Ovary (tissue), 10 donors: ENCODE measurements around the gene SLC6A16. TPM values are rescaled to one million over a fixed set of nuclear protein-coding genes. Genes with fewer than 3 reads are reported as not detected.
"Not testable (repeated sequence)": the region's sequence is repeated elsewhere in the genome, so short reads cannot be mapped to it uniquely, and the experiment has no call there.

Experiments
- DNase-seq, 5 donors: peaks; one replicate each; pipeline ENCODE4 v3.0.0-alpha.2; 2019 to 2020
- H3K27ac ChIP-seq, 2 donors: fragments of 200-600 bp; one replicate each; pipeline versions ENCODE4 v1.5.1 to v1.8.0; 2019 to 2022
- H3K27me3 ChIP-seq: fragments of 200-600 bp; one replicate; pipeline ENCODE4 v1.8.0; 2022
- H3K36me3 ChIP-seq: fragments of 200-600 bp; sonication (generic); one replicate; pipeline ENCODE4 v1.5.1; 2019
- H3K4me1 ChIP-seq: one replicate; pipeline ENCODE4 v1.8.1; 2013; ENCODE audit warnings: mild to moderate bottlenecking, moderate library complexity; ENCODE audit not compliant: insufficient read depth
- H3K4me3 ChIP-seq: fragments of 200-600 bp; sonication (generic); one replicate; pipeline ENCODE4 v1.5.1; 2017
- H3K9me3 ChIP-seq, 2 donors: fragments of 200-600 bp in 1 of 2; sonication (generic) in 1 of 2; one replicate each; pipeline versions ENCODE4 v1.5.1 to v1.8.1; 2013 to 2019; ENCODE audit warnings: mild to moderate bottlenecking in 1 of 2, moderate library complexity in 1 of 2
- CTCF ChIP-seq, 3 donors: fragments of 450-650 bp in 2 of 3; fragments of 200-600 bp in 1 of 3; IDR thresholded peaks; one replicate each; pipeline versions ENCODE4 v1.5.1 to v1.8.0; 2016 to 2022; ENCODE audit warnings: antibody characterized with exemption in 3 of 3, mild to moderate bottlenecking in 1 of 3
- EP300 ChIP-seq: sonication (generic); formaldehyde crosslinking; IDR thresholded peaks from one replicate; pipeline ENCODE4 v1.6.1; 2017; ENCODE audit warnings: antibody characterized with exemption
- POLR2A ChIP-seq: fragments of 450-650 bp; IDR thresholded peaks from one replicate; pipeline ENCODE4 v1.6.1; 2017; ENCODE audit warnings: antibody characterized with exemption, mild to moderate bottlenecking, moderate library complexity
- WGBS, 3 donors: extraction: QIAGEN DNeasy Blood & Tissue Kit in 1 of 3; methylation state at CpG; one replicate each; pipeline versions ENCODE4 v1.1.5 to v1.1.7; 2013 to 2017; 5-methylcytosine and 5-hydroxymethylcytosine counted together
- intact Hi-C, 4 donors: fragments of 100-400 bp; cut with DNase I; formaldehyde crosslinking; loops; one replicate each; pipeline versions ENCODE4 v1.11.0 to v1.15.1; 2022 to 2023
- long read RNA-seq, 3 donors: library from polyadenylated mRNA in 2 of 3; unstranded in 2 of 3; transcript quantifications; one replicate each; pipeline ENCODE4 v2.0.0 and lab custom pipeline, GENCODE V29; 2021 to 2026
- polyA plus RNA-seq, 2 donors: library from polyadenylated mRNA; stranded (reverse); fragments of 200-250 nt in 1 of 2; fragments of 350-450 nt in 1 of 2; fragmentation: Illumina TruSeq in 1 of 2; extraction: RNeasy Lipid Tissue Mini Kit (QIAGEN cat#74804) in 1 of 2; gene quantifications; one replicate each; pipeline ENCODE4 v1.2.3, GENCODE V29; 2013 to 2014
- total RNA-seq, 7 donors: library from RNA; depleted of rRNA in 2 of 7; stranded (reverse); fragments of >200 nt in 2 of 7; fragmentation: NEBNext Ultra II Directional in 3 of 7; extraction: Animal tissue kit (Norgen Biotek cat#: 25700) in 3 of 7; gene quantifications; one replicate each; pipeline versions ENCODE4 v1.1.0 to v1.2.4, GENCODE V29; 2016 to 2023
- donor health status: DM: no; HTN: no; CAD: no; lungs with moderate emphysema.
- donor health status: DM: no; HTN: no; CAD: no.
- donor health status: Bipolar disorder and iron deficiency.
- donor health status: DM: yes; HTN: yes; CAD: no.
- donor health status: DM: no; HTN: no; CAD: no.
- donor health status: DM: yes; HTN: yes; CAD: no.

Gene SLC6A16
- total RNA-seq (1 to 10 TPM; 1.8 to 9.3 (median 4.6) TPM), polyA plus RNA-seq (1 to 10 TPM; 3.3 to 5.3 TPM)
- long read RNA-seq, donor 1, partial matches to known transcripts = 0 of 4 reads
- long read RNA-seq, donor 1, other reads (novel, unspliced or antisense) = 4 of 4 reads
- long read RNA-seq, donor 2, partial matches to known transcripts = 42 of 42 reads
- long read RNA-seq, donor 2, other reads (novel, unspliced or antisense) = 0 of 42 reads
- long read RNA-seq, donor 3, partial matches to known transcripts = 1 of 5 reads
- long read RNA-seq, donor 3, other reads (novel, unspliced or antisense) = 4 of 5 reads

- no peaks in the 10 kb centered on the region for H3K27me3 ChIP-seq
- no peak for DNase-seq
- intact Hi-C loops = no loop called here
- 93 to 94% (median 94%) methylated on average over 38 of the region's 38 CpGs for WGBS, 3 donors
- no peaks in the 10 kb centered on the region for H3K9me3 ChIP-seq
- no peak for TF ChIP-seq EP300
- TF ChIP-seq CTCF (IDR thresholded peaks at IDR 0.05) = no peak
- TF ChIP-seq POLR2A = no peak
- H3K27ac ChIP-seq = no peak within 1 kb of the TSS
- H3K4me3 ChIP-seq = no peak within 1 kb of the TSS
- H3K4me1 ChIP-seq = no peaks in the 10 kb centered on the region
- no peaks in the 10 kb centered on the region for H3K36me3 ChIP-seq
Measured at GRCh38 chr19:49324801-49325576, at the start of gene SLC6A16. Gene SLC6A16, minus strand, starts transcription at chr19:49325191. Its CDS starts 13,844 bp downstream, at chr19:49311347.

- not testable (repeated sequence) for H3K27me3 ChIP-seq, DNase-seq
- 79 to 84% (median 81%) methylated on average over 3 of the region's 3 CpGs for WGBS, 3 donors
Measured at GRCh38 chr19:49373174-49373573, 48.2 kb upstream of the SLC6A16 start.

GRCh38 chr19:49371184-49371583, 46.2 kb upstream of the SLC6A16 start:
- TF ChIP-seq EP300 (no peak), CTCF (IDR thresholded peaks at IDR 0.05) (no peak), POLR2A (no peak)
- no peak overlapping the region for H3K27ac ChIP-seq
- no peaks in the 10 kb centered on the region for H3K27me3 ChIP-seq
- no peaks in the 10 kb centered on the region for H3K9me3 ChIP-seq
- H3K36me3 ChIP-seq = no peaks in the 10 kb centered on the region
- no peak overlapping the region for H3K4me3 ChIP-seq
- WGBS, 3 donors = 57 to 88% (median 74%) methylated on average over 3 of the region's 3 CpGs
- intact Hi-C loops = loop anchor here in 1 of 4 donors (10.0 kb wide), 1 partner anchor 64 kb away; no protein-coding TSS in a partner anchor
- no peaks in the 10 kb centered on the region for H3K4me1 ChIP-seq
- DNase-seq = no peak

More at GRCh38 chr19:49373174-49373573, 48.2 kb upstream of the SLC6A16 start:
- not testable (repeated sequence) for H3K27ac ChIP-seq, H3K9me3 ChIP-seq, H3K4me3 ChIP-seq, H3K36me3 ChIP-seq, H3K4me1 ChIP-seq
- intact Hi-C loops = loop anchor here in 1 of 4 donors (10.0 kb wide), 1 partner anchor 62 kb away; no protein-coding TSS in a partner anchor

GRCh38 chr19:49368711-49369358, 43.8 kb upstream of the SLC6A16 start:
- Histone ChIP-seq H3K9me3 (no peaks in the 10 kb centered on the region), H3K4me1 (no peaks in the 10 kb centered on the region), H3K36me3 (no peaks in the 10 kb centered on the region), H3K4me3 (no peak overlapping the region), H3K27ac (no peak overlapping the region), H3K27me3 (no peaks in the 10 kb centered on the region)
- 84 to 88% (median 85%) methylated on average over 5 of the region's 5 CpGs for WGBS, 3 donors
- TF ChIP-seq CTCF (IDR thresholded peaks at IDR 0.05) (no peak), POLR2A (no peak), EP300 (no peak)
- intact Hi-C loops = loop anchor here in 1 of 4 donors (10.0 kb wide), 1 partner anchor 76 kb away; the partner anchor contains the start of gene SLC17A7
- DNase-seq = no peak
